Caco-2 (cell line): ENCODE data around the gene NECTIN1. TPM values are rescaled to one million over a fixed set of nuclear protein-coding genes. Genes with fewer than 3 reads are reported as not detected.

Experiments
- BruUV-seq: library from RNA; stranded (reverse); fragments of 400-500 nt; replicated peaks from 2 replicates; lab custom pipeline; 2021; lab: Mats Ljungman, UMichigan
- CTCF ChIA-PET: fragments of 300-600 bp; sonication (Branson Sonifier 250); formaldehyde crosslinking; loops from one replicate; lab custom pipeline; 2022; ENCODE audit warnings: antibody characterized with exemption; lab: Charles Lee
- POLR2A ChIA-PET: fragments of 300-600 bp; sonication (Branson Sonifier 250); formaldehyde crosslinking; loops from one replicate; lab custom pipeline; 2022; ENCODE audit warnings: antibody characterized with exemption; lab: Charles Lee
- DNase-seq, 2 experiments: peaks; one replicate each; pipeline versions ENCODE4 v3.0.0 to v3.0.0-alpha.2; 2020 to 2022
- H3K27me3 ChIP-seq: replicated peaks from 2 replicates; pipeline ENCODE4 v1.6.0; 2011; ENCODE audit warnings: low read length; ENCODE audit not compliant: control insufficient read depth, insufficient read depth
- H3K36me3 ChIP-seq: 2 replicates; pipeline ENCODE4 v1.5.1; 2011; ENCODE audit warnings: low read length; ENCODE audit not compliant: control insufficient read depth, insufficient read depth
- H3K4me1 ChIP-seq: fragments of 250-450 bp; sonication (Bioruptor Pico); 2 replicates; pipeline ENCODE4 v1.5.1; 2020; ENCODE audit warnings: mild to moderate bottlenecking
- H3K4me3 ChIP-seq: 2 replicates; pipeline ENCODE4 v1.5.1; 2011; ENCODE audit warnings: low read depth, mild to moderate bottlenecking, control low read depth, low read length
- H3K9me3 ChIP-seq: fragments of 250-450 bp; sonication (Bioruptor Pico); 2 replicates; pipeline ENCODE4 v1.5.1; 2020; ENCODE audit warnings: mild to moderate bottlenecking, moderate library complexity
- H3K27ac Mint-ChIP-seq: one replicate; pipeline ENCODE4 v1.8.0; 2022; ENCODE audit warnings: mixed read lengths; ENCODE audit not compliant: unreplicated experiment
- H3K27me3 Mint-ChIP-seq: one replicate; pipeline ENCODE4 v1.8.0; 2022; ENCODE audit warnings: mixed read lengths; ENCODE audit not compliant: insufficient read depth, unreplicated experiment
- H3K36me3 Mint-ChIP-seq: one replicate; pipeline ENCODE4 v1.8.0; 2022; ENCODE audit warnings: mild to moderate bottlenecking, mixed read lengths; ENCODE audit not compliant: insufficient read depth, unreplicated experiment
- H3K4me1 Mint-ChIP-seq: one replicate; pipeline ENCODE4 v1.8.0; 2022; ENCODE audit warnings: low read depth, mixed read lengths; ENCODE audit not compliant: unreplicated experiment
- H3K4me3 Mint-ChIP-seq: one replicate; pipeline ENCODE4 v1.8.0; 2022; ENCODE audit warnings: mild to moderate bottlenecking, moderate library complexity, mixed read lengths; ENCODE audit not compliant: unreplicated experiment
- H3K9me3 Mint-ChIP-seq: one replicate; pipeline ENCODE4 v1.8.0; 2022; ENCODE audit warnings: mixed read lengths; ENCODE audit not compliant: unreplicated experiment
- intact Hi-C: fragments of 100-400 bp; cut with micrococcal nuclease; formaldehyde crosslinking; loops from one replicate; pipeline ENCODE4 v1.10.0; 2022; ENCODE audit not compliant: unreplicated experiment
- total RNA-seq: library from RNA; stranded (reverse); gene quantifications from 2 replicates; pipeline ENCODE4 v1.2.3, GENCODE V29; 2022
- TF ChIP-seq, protein P1 (sequence below), 2 experiments: fragments of 200-600 bp in 1 of 2; IDR thresholded peaks; 1 replicate in 1 of 2; 2 replicates in 1 of 2; pipeline versions ENCODE4 v1.5.1 to v1.8.0; 2011 to 2022; ENCODE audit warnings: antibody characterized with exemption in 1 of 2, control low read depth in 1 of 2, inconsistent platforms in 1 of 2, low read depth in 1 of 2, low read length in 1 of 2, mild to moderate bottlenecking in 1 of 2, moderate library complexity in 1 of 2; ENCODE audit not compliant: insufficient read depth in 1 of 2, severe bottlenecking in 1 of 2, unreplicated experiment in 1 of 2

Gene NECTIN1
- total RNA-seq, 1 experiment from 2014 or later, result 60.1 TPM

DNA sequence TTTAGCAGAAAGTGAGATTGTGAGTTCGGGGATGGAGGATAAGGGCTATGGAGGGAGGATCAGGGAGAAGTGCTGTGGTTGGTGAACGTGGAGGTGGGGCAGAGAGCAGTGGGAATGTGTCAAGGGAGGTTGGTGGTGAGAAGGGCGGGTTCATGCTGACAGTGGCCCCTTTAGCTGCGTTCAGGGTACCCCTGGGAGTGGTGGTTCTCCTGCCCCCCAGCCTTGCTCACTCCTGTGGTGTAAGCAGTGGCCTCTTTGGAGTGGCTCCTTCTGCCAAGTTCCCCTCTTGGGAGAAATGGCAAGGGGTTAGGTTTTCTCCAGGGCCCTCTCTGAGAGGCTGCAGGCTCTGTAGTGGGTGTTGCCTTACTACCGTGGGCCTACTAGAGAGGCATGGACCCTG lies 16.1 kb upstream of the NECTIN1 start:
- no peak overlapping the region for H3K4me3 Mint-ChIP-seq

DNA sequence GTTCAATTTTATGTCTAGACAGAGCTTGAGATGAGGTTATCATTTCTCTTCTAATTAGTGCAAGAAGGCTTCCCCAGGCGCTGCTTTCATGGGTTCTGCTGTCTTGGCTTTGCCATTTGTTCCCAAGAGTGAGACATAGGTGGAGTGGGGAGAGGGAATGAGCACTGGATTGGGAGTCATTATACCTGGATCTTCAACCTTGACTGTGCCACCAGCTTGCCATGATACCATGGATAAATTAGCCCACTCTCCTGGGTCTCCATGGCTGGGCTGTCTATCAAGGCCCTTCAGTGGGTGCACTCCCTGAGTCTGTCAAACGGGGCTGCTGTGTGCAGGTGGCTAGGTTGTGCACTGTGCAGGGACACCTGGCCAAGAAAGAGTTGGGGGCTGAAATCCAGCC lies 15.6 kb upstream of the NECTIN1 start:
- peak in 1 of 2 experiments; percentile 11 for DNase-seq
- no TSS peak for BruUV-seq
- Histone ChIP-seq H3K9me3 (no peaks in the 10 kb centered on the region), H3K36me3 (no peaks in the 10 kb centered on the region), H3K4me1 (peaks cover 11% of the 10 kb centered on the region), H3K27me3 (peaks cover 1% of the 10 kb centered on the region; the same call in 1 of the 2 replicates), H3K4me3 (no peak overlapping the region)
- Mint-ChIP-seq H3K27ac (no peak overlapping the region), H3K36me3 (no peaks in the 10 kb centered on the region), H3K4me3 (no peak overlapping the region), H3K9me3 (no peaks in the 10 kb centered on the region), H3K27me3 (peaks cover 3% of the 10 kb centered on the region), H3K4me1 (peaks cover 17% of the 10 kb centered on the region)
- ChIA-PET CTCF (no interaction called here), POLR2A (no interaction called here)
- intact Hi-C loops, result no loop called here
- TF ChIP-seq, protein P1, sequence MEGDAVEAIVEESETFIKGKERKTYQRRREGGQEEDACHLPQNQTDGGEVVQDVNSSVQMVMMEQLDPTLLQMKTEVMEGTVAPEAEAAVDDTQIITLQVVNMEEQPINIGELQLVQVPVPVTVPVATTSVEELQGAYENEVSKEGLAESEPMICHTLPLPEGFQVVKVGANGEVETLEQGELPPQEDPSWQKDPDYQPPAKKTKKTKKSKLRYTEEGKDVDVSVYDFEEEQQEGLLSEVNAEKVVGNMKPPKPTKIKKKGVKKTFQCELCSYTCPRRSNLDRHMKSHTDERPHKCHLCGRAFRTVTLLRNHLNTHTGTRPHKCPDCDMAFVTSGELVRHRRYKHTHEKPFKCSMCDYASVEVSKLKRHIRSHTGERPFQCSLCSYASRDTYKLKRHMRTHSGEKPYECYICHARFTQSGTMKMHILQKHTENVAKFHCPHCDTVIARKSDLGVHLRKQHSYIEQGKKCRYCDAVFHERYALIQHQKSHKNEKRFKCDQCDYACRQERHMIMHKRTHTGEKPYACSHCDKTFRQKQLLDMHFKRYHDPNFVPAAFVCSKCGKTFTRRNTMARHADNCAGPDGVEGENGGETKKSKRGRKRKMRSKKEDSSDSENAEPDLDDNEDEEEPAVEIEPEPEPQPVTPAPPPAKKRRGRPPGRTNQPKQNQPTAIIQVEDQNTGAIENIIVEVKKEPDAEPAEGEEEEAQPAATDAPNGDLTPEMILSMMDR (IDR thresholded peaks at IDR 0.05; ENCODE audit: insufficient read depth in 1 of 2, low read depth in 1 of 2, low read length in 1 of 2, severe bottlenecking in 1 of 2, unreplicated experiment in 1 of 2), result no peak

More for the DNA sequence above, 16.1 kb upstream of the NECTIN1 start:
- Histone ChIP-seq H3K36me3 (no peaks in the 10 kb centered on the region), H3K4me1 (peaks cover 6% of the 10 kb centered on the region), H3K4me3 (no peak overlapping the region), H3K27me3 (peaks cover 1% of the 10 kb centered on the region; the same call in 1 of the 2 replicates), H3K9me3 (no peaks in the 10 kb centered on the region)
- CTCF ChIA-PET, result no interaction called here
- H3K4me1 Mint-ChIP-seq, result peaks cover 11% of the 10 kb centered on the region
- intact Hi-C loops, result no loop called here
- H3K9me3 Mint-ChIP-seq, result no peaks in the 10 kb centered on the region
- POLR2A ChIA-PET, result no interaction called here
- no TSS peak for BruUV-seq
- no peaks in the 10 kb centered on the region for H3K36me3 Mint-ChIP-seq
- peaks cover 3% of the 10 kb centered on the region for H3K27me3 Mint-ChIP-seq
- peak in 1 of 2 experiments; percentile 27 for DNase-seq
- TF ChIP-seq, protein P1 (IDR thresholded peaks at IDR 0.05; ENCODE audit: insufficient read depth in 1 of 2, low read depth in 1 of 2, low read length in 1 of 2, severe bottlenecking in 1 of 2, unreplicated experiment in 1 of 2), result no peak
- H3K27ac Mint-ChIP-seq, result no peak overlapping the region

DNA sequence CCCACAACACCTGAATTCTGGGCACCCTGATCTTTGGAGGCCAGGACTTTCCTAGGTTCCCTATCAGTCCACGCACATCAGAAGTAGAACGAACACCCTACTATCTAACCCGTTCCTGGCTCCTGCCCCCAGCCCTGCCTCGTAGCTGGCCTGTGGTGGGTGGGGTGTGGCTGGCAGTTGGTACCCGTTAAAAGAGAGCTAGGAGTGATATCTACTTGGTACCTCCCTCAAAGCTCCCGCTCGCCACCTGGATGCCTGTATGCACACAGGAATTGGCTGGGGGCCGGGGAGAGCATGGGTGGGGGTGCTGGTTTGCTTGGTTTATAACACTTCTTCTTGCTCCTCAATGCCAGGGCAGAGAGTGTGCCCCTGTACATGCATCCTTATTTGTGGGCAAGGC lies 14.0 kb upstream of the NECTIN1 start:
- H3K4me3 Mint-ChIP-seq, result no peak overlapping the region
- TF ChIP-seq, protein P1 (IDR thresholded peaks at IDR 0.05; ENCODE audit: insufficient read depth in 1 of 2, low read depth in 1 of 2, low read length in 1 of 2, severe bottlenecking in 1 of 2, unreplicated experiment in 1 of 2), result no peak
- H3K36me3 Mint-ChIP-seq, result no peaks in the 10 kb centered on the region
- H3K27me3 ChIP-seq, result no peaks in the 10 kb centered on the region
- ChIA-PET POLR2A (no interaction called here), CTCF (no interaction called here)
- H3K27ac Mint-ChIP-seq, result no peak overlapping the region
- intact Hi-C loops, result no loop called here
- H3K4me1 ChIP-seq, result peaks cover 24% of the 10 kb centered on the region
- no peaks in the 10 kb centered on the region for H3K36me3 ChIP-seq
- BruUV-seq, result no TSS peak
- DNase-seq, result no peak
- H3K9me3 Mint-ChIP-seq, result no peaks in the 10 kb centered on the region
- peaks cover 32% of the 10 kb centered on the region for H3K4me1 Mint-ChIP-seq
- H3K4me3 ChIP-seq, result no peak overlapping the region
- no peaks in the 10 kb centered on the region for H3K9me3 ChIP-seq
- peaks cover 3% of the 10 kb centered on the region for H3K27me3 Mint-ChIP-seq
